Activated naive CD8-positive, alpha-beta T cell treated with anti-CD3 and anti-CD28 coated beads, Interleukin-2, amount 50 U/mL, for 24 hours (primary cell): ENCODE measurements around the gene CMIP.

Experiments used
- ATAC-seq: fragments of 150-1000 bp; cut with Tn5 transposase; one replicate; pipeline ENCODE4 v1.10.0; 2021
- DNase-seq: peaks from one replicate; pipeline ENCODE4 v3.0.0; 2021
- H3K27ac Mint-ChIP-seq: one replicate; pipeline ENCODE4 v1.8.0; 2021; ENCODE audit warnings: mild to moderate bottlenecking, mixed read lengths
- H3K27me3 Mint-ChIP-seq: one replicate; pipeline ENCODE4 v1.8.0; 2021; ENCODE audit warnings: mixed read lengths
- H3K36me3 Mint-ChIP-seq: one replicate; pipeline ENCODE4 v1.8.0; 2021; ENCODE audit warnings: low read depth, mixed read lengths
- H3K4me1 Mint-ChIP-seq: one replicate; pipeline ENCODE4 v1.8.0; 2021; ENCODE audit warnings: mixed read lengths
- H3K4me3 Mint-ChIP-seq: one replicate; pipeline ENCODE4 v1.8.0; 2021; ENCODE audit warnings: mild to moderate bottlenecking, moderate library complexity, mixed read lengths
- H3K9me3 Mint-ChIP-seq: one replicate; pipeline ENCODE4 v1.8.0; 2021; ENCODE audit warnings: mixed read lengths

The CMIP gene

DNA sequence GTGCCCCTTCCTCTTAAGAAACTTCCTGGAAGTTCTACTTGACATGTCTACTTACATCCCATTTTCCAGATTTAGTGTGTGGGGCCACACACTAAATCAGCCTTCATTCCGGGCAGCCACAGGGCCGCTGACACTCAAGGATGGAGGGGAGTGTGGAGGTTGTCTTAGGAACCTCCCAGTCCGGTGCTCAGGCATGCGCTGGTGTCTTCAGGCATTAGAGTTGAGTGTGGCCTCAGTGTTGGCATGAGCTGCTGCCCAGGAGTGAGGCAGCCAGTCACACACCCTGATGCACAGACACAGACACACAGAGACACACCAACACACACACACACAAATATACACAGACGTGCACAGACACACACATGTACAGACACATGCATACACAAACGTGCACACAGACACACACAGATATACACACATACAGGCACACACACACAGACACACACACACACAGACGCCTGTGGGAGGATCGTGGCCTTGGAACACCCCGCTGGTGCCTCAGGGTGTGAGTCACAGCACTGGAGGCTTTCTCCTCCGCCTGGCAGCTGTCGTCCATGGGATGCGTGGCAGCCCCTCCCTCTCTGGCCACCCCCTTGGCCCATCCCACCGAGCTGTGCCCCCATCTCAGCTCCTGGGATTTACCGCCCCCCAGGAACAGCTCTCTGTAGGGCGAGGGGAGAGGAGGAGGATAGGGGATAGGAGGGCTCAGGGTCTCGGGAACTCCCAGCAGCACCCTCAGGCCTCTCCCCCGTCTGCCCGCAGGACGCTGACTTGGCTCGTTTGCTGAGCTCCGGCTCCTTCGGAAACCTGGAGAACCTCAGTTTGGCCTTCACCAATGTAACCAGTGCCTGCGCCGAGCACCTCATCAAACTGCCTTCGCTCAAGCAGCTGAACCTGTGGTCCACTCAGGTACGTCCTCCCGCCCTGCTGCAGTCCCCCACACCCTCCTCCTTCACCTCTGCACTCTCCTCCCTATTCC is 258.9 kb downstream of the CMIP start:
- Mint-ChIP-seq H3K27me3 (no peaks in the 10 kb centered on the region), H3K9me3 (no peaks in the 10 kb centered on the region), H3K27ac (no peak overlapping the region), H3K4me1 (no peaks in the 10 kb centered on the region), H3K36me3 (peaks cover 21% of the 10 kb centered on the region), H3K4me3 (no peak overlapping the region)
- DNase-seq (no peak), ATAC-seq (peak; percentile 26)

DNA sequence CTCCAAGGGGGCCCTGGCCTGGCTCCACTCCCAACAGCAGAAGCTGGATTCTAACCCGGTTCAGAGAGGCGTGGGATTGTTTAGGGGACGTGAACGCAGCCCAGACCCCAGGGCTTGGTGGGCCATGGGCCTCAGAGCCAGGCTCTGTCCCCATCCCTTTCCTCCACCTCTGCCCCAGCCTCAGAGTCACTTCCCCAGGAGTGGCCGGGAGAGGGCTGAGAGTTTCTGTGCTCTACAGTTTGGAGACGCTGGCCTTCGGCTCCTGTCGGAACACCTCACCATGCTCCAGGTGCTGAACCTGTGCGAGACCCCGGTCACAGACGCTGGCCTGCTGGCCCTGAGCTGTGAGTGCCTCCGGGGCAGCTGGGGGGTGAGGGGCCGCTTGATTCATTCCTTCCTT is 260.7 kb downstream of the CMIP start:
- Mint-ChIP-seq H3K36me3 (peaks cover 18% of the 10 kb centered on the region), H3K9me3 (no peaks in the 10 kb centered on the region), H3K4me3 (no peak overlapping the region), H3K27ac (no peak overlapping the region), H3K4me1 (no peaks in the 10 kb centered on the region), H3K27me3 (no peaks in the 10 kb centered on the region)
- ATAC-seq: no peak
- DNase-seq: no peak

- no peaks in the 10 kb centered on the region for H3K27me3 Mint-ChIP-seq
- H3K9me3 Mint-ChIP-seq: no peaks in the 10 kb centered on the region
- ATAC-seq: no peak
- H3K4me1 Mint-ChIP-seq: no peaks in the 10 kb centered on the region
- no peak overlapping the region for H3K4me3 Mint-ChIP-seq
- DNase-seq: no peak
- H3K27ac Mint-ChIP-seq: no peak overlapping the region
- H3K36me3 Mint-ChIP-seq: peaks cover 12% of the 10 kb centered on the region
Measured at GRCh38 chr16:81706327-81707295, 262.0 kb downstream of the CMIP start.

DNA sequence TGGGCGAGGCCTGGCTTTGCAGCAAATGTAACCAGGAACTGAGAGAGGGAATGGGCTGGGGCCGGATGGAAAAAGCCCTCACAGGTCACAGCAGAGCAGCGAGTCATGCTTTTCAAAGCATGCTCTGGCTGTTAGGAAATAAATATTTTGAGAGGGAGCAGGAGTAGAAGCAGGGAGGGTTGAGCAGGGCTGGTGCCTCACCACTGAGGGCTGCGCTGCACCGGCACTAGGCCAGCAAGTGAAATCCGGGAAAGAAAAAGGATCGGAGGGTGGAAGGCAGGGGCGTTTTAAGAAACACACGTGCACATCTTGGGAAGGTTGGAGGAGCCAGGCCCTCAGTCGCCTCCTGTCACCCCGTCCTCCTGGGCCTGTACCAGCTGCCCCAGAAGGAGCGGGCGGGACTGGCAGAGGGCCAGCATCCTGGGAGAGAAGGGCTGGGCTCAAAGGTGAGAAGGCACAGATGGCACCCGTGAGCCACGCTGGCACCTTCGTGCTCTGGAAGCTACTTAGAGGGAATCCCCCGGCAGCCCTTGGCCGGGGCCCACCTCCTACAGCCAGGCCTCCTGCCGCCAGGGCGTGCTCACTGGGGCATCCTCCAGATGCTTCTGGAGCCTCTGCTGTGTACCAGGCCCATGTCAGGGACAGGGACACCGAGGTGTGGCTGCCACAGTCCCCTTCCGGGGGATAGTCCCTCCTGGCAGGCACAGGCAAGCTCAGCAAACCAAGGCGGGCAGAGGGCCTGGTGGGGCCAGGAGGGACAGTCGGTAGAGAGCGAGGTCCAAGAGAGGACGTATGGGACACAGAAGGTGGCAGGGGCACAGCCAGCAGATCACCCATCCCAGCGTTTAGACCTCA is 263.0 kb downstream of the CMIP start:
- H3K4me3 Mint-ChIP-seq: no peak overlapping the region
- H3K4me1 Mint-ChIP-seq: no peaks in the 10 kb centered on the region
- H3K27ac Mint-ChIP-seq: no peak overlapping the region
- no peaks in the 10 kb centered on the region for H3K27me3 Mint-ChIP-seq
- DNase-seq (no peak), ATAC-seq (no peak)
- peaks cover 12% of the 10 kb centered on the region for H3K36me3 Mint-ChIP-seq
- no peaks in the 10 kb centered on the region for H3K9me3 Mint-ChIP-seq

DNA sequence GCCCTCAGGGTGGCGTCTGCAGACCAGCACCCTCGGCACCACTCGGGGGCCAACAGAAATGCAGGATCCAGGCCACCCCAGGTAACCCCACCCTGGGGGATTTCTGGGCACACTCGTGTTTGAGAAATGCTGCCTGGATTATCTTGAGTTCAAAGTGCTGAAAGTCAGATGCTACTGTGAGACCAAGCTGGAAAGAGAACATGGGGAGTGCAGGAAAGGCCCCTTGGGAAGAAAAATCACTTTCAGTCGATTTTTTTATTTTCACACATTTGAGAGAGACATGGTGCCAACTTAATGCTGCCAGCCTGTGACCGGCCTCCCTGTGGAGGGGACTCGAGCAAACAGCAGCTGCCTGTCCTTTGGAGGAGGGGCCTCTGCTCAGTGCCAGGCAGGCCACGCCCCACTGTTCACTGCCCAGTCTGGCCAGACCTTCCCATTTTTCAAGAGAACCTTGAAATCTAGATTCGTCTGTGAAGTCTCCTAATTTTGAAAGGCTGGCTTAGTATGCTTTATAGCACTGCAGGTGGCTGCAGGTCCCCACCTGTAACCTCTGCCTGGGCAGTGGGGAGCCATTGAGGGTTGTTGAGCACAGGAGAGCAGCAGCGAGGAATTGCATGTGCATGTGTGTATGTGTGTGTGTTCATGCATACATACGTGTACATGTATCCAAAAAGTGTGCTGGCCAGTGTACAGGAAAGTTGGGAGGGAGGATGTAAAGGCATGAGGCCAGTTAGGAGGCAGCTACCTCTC is 263.8 kb downstream of the CMIP start:
- no peaks in the 10 kb centered on the region for H3K4me1 Mint-ChIP-seq
- H3K27ac Mint-ChIP-seq: no peak overlapping the region
- no peaks in the 10 kb centered on the region for H3K27me3 Mint-ChIP-seq
- no peak for DNase-seq
- H3K9me3 Mint-ChIP-seq: no peaks in the 10 kb centered on the region
- ATAC-seq: no peak
- peaks cover 10% of the 10 kb centered on the region for H3K36me3 Mint-ChIP-seq
- H3K4me3 Mint-ChIP-seq: no peak overlapping the region

DNA sequence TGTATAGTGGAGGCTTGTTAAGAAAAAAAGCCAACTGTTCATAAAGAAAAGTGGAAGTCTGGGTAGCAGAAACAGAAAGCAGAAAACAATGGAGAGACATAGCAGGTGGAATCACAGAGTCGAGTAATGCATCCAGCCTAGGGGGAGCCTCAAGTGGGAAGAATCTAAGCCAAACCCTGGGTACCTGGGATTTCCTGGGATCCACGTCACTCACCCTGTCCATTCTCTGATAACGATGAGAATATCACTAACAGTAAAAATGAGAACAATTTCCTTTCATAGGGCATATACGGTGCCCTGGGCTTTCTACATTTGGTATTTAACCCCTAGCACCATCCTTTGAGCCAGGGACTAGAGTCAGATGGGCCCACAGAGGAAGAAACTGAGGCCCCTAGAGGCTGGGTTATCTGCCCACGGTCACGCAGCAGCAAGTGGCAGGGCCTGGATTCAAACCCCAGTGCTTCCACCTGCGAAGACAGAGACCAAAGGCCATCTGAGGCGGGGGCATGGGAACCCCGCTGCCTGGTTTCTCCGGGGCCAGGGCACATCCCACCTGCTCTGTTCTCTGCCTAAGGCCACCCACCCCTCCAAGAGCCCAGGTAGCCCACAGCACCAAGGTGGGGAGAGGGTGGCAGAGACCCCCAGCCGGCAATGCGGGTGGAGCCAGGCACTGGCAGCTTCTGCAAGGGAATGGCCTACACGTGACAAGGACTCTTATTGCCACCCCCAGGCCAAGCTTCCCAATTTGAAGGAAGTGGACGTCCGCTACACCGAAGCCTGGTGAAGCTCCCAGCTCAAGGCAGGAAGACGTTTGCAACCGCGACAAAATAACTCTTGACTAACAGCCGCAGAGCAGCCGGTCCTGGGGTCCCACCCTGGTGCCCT is 264.6 kb downstream of the CMIP start:
- H3K27me3 Mint-ChIP-seq: no peaks in the 10 kb centered on the region
- DNase-seq (no peak), ATAC-seq (no peak)
- peaks cover 10% of the 10 kb centered on the region for H3K36me3 Mint-ChIP-seq
- H3K4me1 Mint-ChIP-seq: no peaks in the 10 kb centered on the region
- no peak overlapping the region for H3K27ac Mint-ChIP-seq
- H3K4me3 Mint-ChIP-seq: no peak overlapping the region
- H3K9me3 Mint-ChIP-seq: no peaks in the 10 kb centered on the region

- H3K27me3 Mint-ChIP-seq: no peaks in the 10 kb centered on the region
- DNase-seq: no peak
- H3K36me3 Mint-ChIP-seq: peaks cover 10% of the 10 kb centered on the region
- no peak overlapping the region for H3K27ac Mint-ChIP-seq
- no peaks in the 10 kb centered on the region for H3K9me3 Mint-ChIP-seq
- ATAC-seq: no peak
- no peak overlapping the region for H3K4me3 Mint-ChIP-seq
- H3K4me1 Mint-ChIP-seq: peaks cover 6% of the 10 kb centered on the region
Measured at GRCh38 chr16:81710044-81710443, 265.4 kb downstream of the CMIP start.

GRCh38 chr16:81710596-81710995 is 266.0 kb downstream of the CMIP start:
- Mint-ChIP-seq H3K4me3 (no peak overlapping the region), H3K27me3 (no peaks in the 10 kb centered on the region), H3K27ac (no peak overlapping the region), H3K36me3 (peaks cover 10% of the 10 kb centered on the region), H3K9me3 (no peaks in the 10 kb centered on the region), H3K4me1 (peaks cover 12% of the 10 kb centered on the region)
- ATAC-seq: no peak
- DNase-seq: no peak

GRCh38 chr16:81711657-81712319 is 267.2 kb downstream of the CMIP start:
- no peak overlapping the region for H3K27ac Mint-ChIP-seq
- H3K36me3 Mint-ChIP-seq: peaks cover 7% of the 10 kb centered on the region
- ATAC-seq (no peak), DNase-seq (no peak)
- H3K4me1 Mint-ChIP-seq: peaks cover 24% of the 10 kb centered on the region
- H3K9me3 Mint-ChIP-seq: no peaks in the 10 kb centered on the region
- no peaks in the 10 kb centered on the region for H3K27me3 Mint-ChIP-seq
- no peak overlapping the region for H3K4me3 Mint-ChIP-seq

- no peaks in the 10 kb centered on the region for H3K36me3 Mint-ChIP-seq
- no peaks in the 10 kb centered on the region for H3K27me3 Mint-ChIP-seq
- DNase-seq (no peak), ATAC-seq (no peak)
- H3K9me3 Mint-ChIP-seq: no peaks in the 10 kb centered on the region
- H3K4me1 Mint-ChIP-seq: peaks cover 28% of the 10 kb centered on the region
- H3K27ac Mint-ChIP-seq: no peak overlapping the region
- no peak overlapping the region for H3K4me3 Mint-ChIP-seq
Measured at GRCh38 chr16:81712681-81713080, 268.1 kb downstream of the CMIP start.

GRCh38 chr16:81713295-81713772 is 268.7 kb downstream of the CMIP start:
- no peaks in the 10 kb centered on the region for H3K9me3 Mint-ChIP-seq
- H3K4me1 Mint-ChIP-seq: peaks cover 33% of the 10 kb centered on the region
- H3K4me3 Mint-ChIP-seq: no peak overlapping the region
- ATAC-seq: peak; percentile 10
- H3K27me3 Mint-ChIP-seq: no peaks in the 10 kb centered on the region
- no peak overlapping the region for H3K27ac Mint-ChIP-seq
- DNase-seq: no peak
- H3K36me3 Mint-ChIP-seq: no peaks in the 10 kb centered on the region

- no peak overlapping the region for H3K27ac Mint-ChIP-seq
- H3K9me3 Mint-ChIP-seq: no peaks in the 10 kb centered on the region
- no peaks in the 10 kb centered on the region for H3K27me3 Mint-ChIP-seq
- peaks cover 37% of the 10 kb centered on the region for H3K4me1 Mint-ChIP-seq
- DNase-seq: no peak
- H3K36me3 Mint-ChIP-seq: no peaks in the 10 kb centered on the region
- ATAC-seq: no peak
- no peak overlapping the region for H3K4me3 Mint-ChIP-seq
Measured at GRCh38 chr16:81713796-81714195, 269.2 kb downstream of the CMIP start.
